CD4-positive, alpha-beta memory T cell (primary cell): ENCODE measurements around the gene ATXN7L3B. TPM values are rescaled to one million over a fixed set of nuclear protein-coding genes. Genes with fewer than 3 reads are reported as not detected.

Experiments
- CTCF ChIA-PET: fragments of 350-600 bp; sonication (Branson Sonifier 250); formaldehyde crosslinking; loops from one replicate; lab custom pipeline; 2021; ENCODE audit warnings: inconsistent platforms; ENCODE audit not compliant: partially characterized antibody; lab: Charles Lee
- POLR2A ChIA-PET: fragments of 350-600 bp; sonication (Branson Sonifier 250); formaldehyde crosslinking; loops from one replicate; lab custom pipeline; 2021; ENCODE audit not compliant: partially characterized antibody; lab: Charles Lee
- DNase-seq, 5 donors: peaks; one replicate each; pipeline versions ENCODE4 v3.0.0 to v3.0.0-alpha.2; 2020 to 2022; ENCODE audit warnings: mixed read lengths in 1 of 5
- H3K27ac ChIP-seq: one replicate; pipeline ENCODE4 v1.7.0; 2013; ENCODE audit warnings: low read depth, low read length
- H3K27me3 ChIP-seq: 2 replicates; pipeline ENCODE4 v1.7.0; 2013; ENCODE audit warnings: mild to moderate bottlenecking, low read length, moderate library complexity; ENCODE audit not compliant: insufficient read depth
- H3K36me3 ChIP-seq: 2 replicates; pipeline ENCODE4 v1.7.0; 2013; ENCODE audit warnings: mild to moderate bottlenecking, low read length, moderate library complexity; ENCODE audit not compliant: insufficient read depth
- H3K4me1 ChIP-seq: 2 replicates; pipeline ENCODE4 v1.7.0; 2013; ENCODE audit warnings: mild to moderate bottlenecking, low read length, moderate library complexity; ENCODE audit not compliant: insufficient read depth
- H3K4me3 ChIP-seq, 2 donors: one replicate each; pipeline ENCODE4 v1.7.0; 2013; ENCODE audit warnings: low read length in 2 of 2, mild to moderate bottlenecking in 1 of 2
- H3K9me3 ChIP-seq, 2 donors: one replicate each; pipeline ENCODE4 v1.7.0; 2013; ENCODE audit warnings: low read length in 2 of 2, control low read depth in 1 of 2; ENCODE audit not compliant: control insufficient read depth in 1 of 2
- H3K27ac Mint-ChIP-seq, 7 donors: one replicate each; pipeline ENCODE4 v1.8.0; 2020 to 2021; ENCODE audit warnings: mixed read lengths in 7 of 7, mild to moderate bottlenecking in 6 of 7, inconsistent platforms in 3 of 7, moderate library complexity in 3 of 7
- H3K27me3 Mint-ChIP-seq, 2 donors: one replicate each; pipeline ENCODE4 v1.8.0; 2020 to 2021; ENCODE audit warnings: mixed read lengths in 2 of 2
- H3K36me3 Mint-ChIP-seq, 2 donors: one replicate each; pipeline ENCODE4 v1.8.0; 2020 to 2021; ENCODE audit warnings: mixed read lengths in 2 of 2, inconsistent platforms in 1 of 2, mild to moderate bottlenecking in 1 of 2
- H3K4me1 Mint-ChIP-seq, 4 donors: one replicate each; pipeline ENCODE4 v1.8.0; 2020 to 2021; ENCODE audit warnings: mixed read lengths in 4 of 4, mild to moderate bottlenecking in 1 of 4
- H3K4me3 Mint-ChIP-seq, 8 donors: one replicate each; pipeline ENCODE4 v1.8.0; 2020 to 2021; ENCODE audit warnings: mixed read lengths in 8 of 8, mild to moderate bottlenecking in 7 of 8, moderate library complexity in 6 of 8, inconsistent platforms in 3 of 8
- H3K9me3 Mint-ChIP-seq, 8 donors: one replicate each; pipeline ENCODE4 v1.8.0; 2020 to 2021; ENCODE audit warnings: mixed read lengths in 8 of 8, mild to moderate bottlenecking in 5 of 8, inconsistent platforms in 3 of 8, moderate library complexity in 1 of 8
- intact Hi-C: fragments of 100-400 bp; cut with micrococcal nuclease; formaldehyde crosslinking; loops from one replicate; pipeline ENCODE4 v1.15.1; 2023
- polyA plus RNA-seq, 2 donors: library from polyadenylated mRNA; unstranded; fragments of 300-500 nt; fragmentation: Illumina TruSeq; gene quantifications; one replicate each; pipeline ENCODE4 v1.2.3, GENCODE V29; 2021
- total RNA-seq, 2 experiments: library from RNA; stranded (reverse); gene quantifications; one replicate each; pipeline ENCODE4 v1.2.3, GENCODE V29; 2021

Gene ATXN7L3B
- total and polyA plus RNA-seq, 4 experiments from 2014 or later: 25.3 to 46.2 (median 36.8) TPM

- no peaks in the 10 kb centered on the region for H3K4me1 ChIP-seq
- no peak overlapping the region for H3K27ac ChIP-seq
- no peak overlapping the region for H3K4me3 ChIP-seq
- no peak for DNase-seq
- Mint-ChIP-seq H3K9me3 (no peaks in the 10 kb centered on the region), H3K4me1 (no peaks in the 10 kb centered on the region), H3K27ac (no peak overlapping the region), H3K36me3 (no peaks in the 10 kb centered on the region), H3K4me3 (no peak overlapping the region), H3K27me3 (peaks cover 3 to 10% of the 10 kb centered on the region in 2 donors)
- H3K9me3 ChIP-seq: no peaks in the 10 kb centered on the region
- no peaks in the 10 kb centered on the region for H3K27me3 ChIP-seq
- H3K36me3 ChIP-seq: no peaks in the 10 kb centered on the region
- POLR2A ChIA-PET: no interaction called here
- intact Hi-C loops: no loop called here
- CTCF ChIA-PET: no interaction called here
Observed at GRCh38 chr12:74579981-74580380, 42.3 kb downstream of the ATXN7L3B start.

GRCh38 chr12:74581439-74581838 is 43.8 kb downstream of the ATXN7L3B start:
- DNase-seq: no peak

GRCh38 chr12:74584483-74585062 is 46.9 kb downstream of the ATXN7L3B start:
- H3K36me3 ChIP-seq: no peaks in the 10 kb centered on the region
- ChIA-PET POLR2A (no interaction called here), CTCF (no interaction called here)
- H3K4me1 ChIP-seq: no peaks in the 10 kb centered on the region
- H3K4me3 Mint-ChIP-seq: no peak overlapping the region
- no peak overlapping the region for H3K27ac ChIP-seq
- no peaks in the 10 kb centered on the region for H3K9me3 ChIP-seq
- H3K36me3 Mint-ChIP-seq: no peaks in the 10 kb centered on the region
- no peak overlapping the region for H3K27ac Mint-ChIP-seq
- no peak for DNase-seq
- H3K4me3 ChIP-seq: no peak overlapping the region
- H3K27me3 ChIP-seq: no peaks in the 10 kb centered on the region
- no peaks in the 10 kb centered on the region for H3K4me1 Mint-ChIP-seq
- peaks cover 0 to 4% of the 10 kb centered on the region in 2 donors for H3K27me3 Mint-ChIP-seq
- H3K9me3 Mint-ChIP-seq: peaks cover 0 to 1% (median 0%) of the 10 kb centered on the region in 8 donors
- intact Hi-C loops: no loop called here

More at GRCh38 chr12:74581439-74581838, 43.8 kb downstream of the ATXN7L3B start:
- H3K27me3 Mint-ChIP-seq: peaks cover 3 to 9% of the 10 kb centered on the region in 2 donors
- no peaks in the 10 kb centered on the region for H3K4me1 Mint-ChIP-seq
- H3K27ac ChIP-seq: no peak overlapping the region
- no peaks in the 10 kb centered on the region for H3K4me1 ChIP-seq
- H3K36me3 ChIP-seq: no peaks in the 10 kb centered on the region
- no peaks in the 10 kb centered on the region for H3K27me3 ChIP-seq
- H3K9me3 ChIP-seq: no peaks in the 10 kb centered on the region
- H3K36me3 Mint-ChIP-seq: no peaks in the 10 kb centered on the region
- no peak overlapping the region for H3K27ac Mint-ChIP-seq
- ChIA-PET POLR2A (no interaction called here), CTCF (no interaction called here)
- H3K4me3 ChIP-seq: no peak overlapping the region
- intact Hi-C loops: no loop called here
- H3K9me3 Mint-ChIP-seq: no peaks in the 10 kb centered on the region
- H3K4me3 Mint-ChIP-seq: no peak overlapping the region

- no peaks in the 10 kb centered on the region for H3K4me1 Mint-ChIP-seq
- H3K27ac Mint-ChIP-seq: no peak overlapping the region
- intact Hi-C loops: no loop called here
- ChIA-PET CTCF (no interaction called here), POLR2A (no interaction called here)
- Histone ChIP-seq H3K27ac (no peak overlapping the region), H3K36me3 (no peaks in the 10 kb centered on the region), H3K27me3 (no peaks in the 10 kb centered on the region), H3K9me3 (no peaks in the 10 kb centered on the region), H3K4me1 (no peaks in the 10 kb centered on the region), H3K4me3 (no peak overlapping the region)
- peaks cover 0 to 3% (median 0%) of the 10 kb centered on the region in 8 donors for H3K9me3 Mint-ChIP-seq
- H3K27me3 Mint-ChIP-seq: no peaks in the 10 kb centered on the region
- no peak for DNase-seq
- H3K4me3 Mint-ChIP-seq: no peak overlapping the region
- H3K36me3 Mint-ChIP-seq: no peaks in the 10 kb centered on the region
Observed at GRCh38 chr12:74586251-74586650, 48.6 kb downstream of the ATXN7L3B start.
